H9 (cell line): Measurements from ENCODE around the gene HSFX4. TPM values are rescaled to one million over a fixed set of nuclear protein-coding genes. Genes with fewer than 3 reads are reported as not detected.
"Not testable (repeated sequence)": the region's sequence is repeated elsewhere in the genome, so short reads cannot be mapped to it uniquely, and the experiment has no call there.

Experiments
- DNase-seq: peaks from one replicate; pipeline ENCODE4 v3.0.0-alpha.2; 2017
- H2AFZ ChIP-seq: one replicate; pipeline ENCODE4 v1.6.1; 2013; ENCODE audit warnings: mild to moderate bottlenecking, low read length, control low read depth, moderate library complexity
- H2AK5ac ChIP-seq: 2 replicates; pipeline ENCODE4 v1.6.1; 2013; ENCODE audit warnings: low read length, control low read depth, mixed read lengths; ENCODE audit not compliant: insufficient read length
- H2BK120ac ChIP-seq: one replicate; pipeline ENCODE4 v1.6.1; 2013; ENCODE audit warnings: low read depth, mild to moderate bottlenecking, low read length, control low read depth, inconsistent platforms; ENCODE audit not compliant: poor library complexity, severe bottlenecking
- H2BK12ac ChIP-seq: 2 replicates; pipeline ENCODE4 v1.6.1; 2013; ENCODE audit warnings: low read length, control low read depth, mixed read lengths, low read depth; ENCODE audit not compliant: insufficient read length
- H2BK15ac ChIP-seq: 2 replicates; pipeline ENCODE4 v1.6.1; 2013; ENCODE audit warnings: low read depth, low read length, control low read depth
- H2BK20ac ChIP-seq: one replicate; pipeline ENCODE4 v1.6.1; 2013; ENCODE audit warnings: low read depth, mild to moderate bottlenecking, low read length, control low read depth, inconsistent platforms; ENCODE audit not compliant: poor library complexity, severe bottlenecking
- H2BK5ac ChIP-seq: 2 replicates; pipeline ENCODE4 v1.6.1; 2013; ENCODE audit warnings: low read length, control low read depth, mixed read lengths; ENCODE audit not compliant: insufficient read length
- H3K14ac ChIP-seq: 2 replicates; pipeline ENCODE4 v1.6.1; 2013; ENCODE audit warnings: low read length, control low read depth; ENCODE audit not compliant: insufficient read depth
- H3K18ac ChIP-seq: 2 replicates; pipeline ENCODE4 v1.6.1; 2013; ENCODE audit warnings: low read depth, mild to moderate bottlenecking, mixed read lengths, low read length, control low read depth; ENCODE audit not compliant: insufficient read length
- H3K23ac ChIP-seq: 2 replicates; pipeline ENCODE4 v1.6.1; 2013; ENCODE audit warnings: low read length, control low read depth, mixed read lengths, low read depth; ENCODE audit not compliant: insufficient read length
- H3K23me2 ChIP-seq: 2 replicates; pipeline ENCODE4 v1.6.1; 2013; ENCODE audit warnings: low read depth, mild to moderate bottlenecking, mixed read lengths, low read length, control low read depth; ENCODE audit not compliant: insufficient read length, poor library complexity, severe bottlenecking
- H3K27ac ChIP-seq: 2 replicates; pipeline ENCODE4 v1.5.1; 2013; ENCODE audit warnings: low read length, control low read depth, mixed read lengths, low read depth; ENCODE audit not compliant: insufficient read length
- H3K27me3 ChIP-seq: 2 replicates; pipeline ENCODE4 v1.6.1; 2013; ENCODE audit warnings: low read length, control low read depth, inconsistent platforms; ENCODE audit not compliant: insufficient read depth
- H3K4ac ChIP-seq: 2 replicates; pipeline ENCODE4 v1.6.1; 2013; ENCODE audit warnings: low read depth, mild to moderate bottlenecking, control low read depth, inconsistent platforms, low read length, moderate library complexity
- H3K4me1 ChIP-seq: 2 replicates; pipeline ENCODE4 v1.6.1; 2013; ENCODE audit warnings: low read length, control low read depth, inconsistent platforms; ENCODE audit not compliant: insufficient read depth
- H3K4me2 ChIP-seq: 2 replicates; pipeline ENCODE4 v1.6.1; 2013; ENCODE audit warnings: low read length, control low read depth, mixed read lengths; ENCODE audit not compliant: insufficient read length, insufficient read depth
- H3K56ac ChIP-seq: 2 replicates; pipeline ENCODE4 v1.6.1; 2013; ENCODE audit warnings: low read depth, mild to moderate bottlenecking, mixed read lengths, low read length, control low read depth; ENCODE audit not compliant: insufficient read length
- H3K79me1 ChIP-seq: 2 replicates; pipeline ENCODE4 v1.6.1; 2013; ENCODE audit warnings: low read depth, mild to moderate bottlenecking, moderate library complexity, low read length, control low read depth, inconsistent platforms; ENCODE audit not compliant: insufficient read depth, poor library complexity, severe bottlenecking
- H3K79me2 ChIP-seq: 2 replicates; pipeline ENCODE4 v1.6.1; 2013; ENCODE audit warnings: low read length, control low read depth, inconsistent platforms; ENCODE audit not compliant: insufficient read depth
- H3K9ac ChIP-seq: 2 replicates; pipeline ENCODE4 v1.6.1; 2013; ENCODE audit warnings: low read length, control low read depth, mixed read lengths; ENCODE audit not compliant: insufficient read length; ENCODE audit errors: extremely low read depth
- H3K9me3 ChIP-seq: one replicate; pipeline ENCODE4 v1.6.1; 2013; ENCODE audit warnings: low read depth, low read length, inconsistent platforms; ENCODE audit not compliant: control insufficient read depth
- H3T11ph ChIP-seq: one replicate; pipeline ENCODE4 v1.6.1; 2013; ENCODE audit warnings: mild to moderate bottlenecking, low read length, control low read depth, inconsistent platforms
- H4K20me1 ChIP-seq: one replicate; pipeline ENCODE4 v1.6.1; 2013; ENCODE audit not compliant: control insufficient read depth, insufficient read length, insufficient read depth
- H4K5ac ChIP-seq: 2 replicates; pipeline ENCODE4 v1.6.1; 2013; ENCODE audit warnings: low read depth, mild to moderate bottlenecking, mixed read lengths, low read length, control low read depth; ENCODE audit not compliant: insufficient read length
- H4K8ac ChIP-seq: replicated peaks from 2 replicates; pipeline ENCODE4 v1.6.1; 2013; ENCODE audit warnings: low read length, control low read depth, mixed read lengths, low read depth; ENCODE audit not compliant: insufficient read length
- H4K91ac ChIP-seq: 2 replicates; pipeline ENCODE4 v1.6.1; 2013; ENCODE audit warnings: low read depth, mild to moderate bottlenecking, moderate library complexity, mixed read lengths, low read length, control low read depth; ENCODE audit not compliant: insufficient read length
- H3K27ac Mint-ChIP-seq, 3 experiments: 2 replicates in 2 of 3; 3 replicates in 1 of 3; pipeline ENCODE4 v1.8.0; 2020 to 2021; ENCODE audit warnings: mixed read lengths in 3 of 3, mild to moderate bottlenecking in 1 of 3, moderate library complexity in 1 of 3
- H3K27me3 Mint-ChIP-seq: 2 replicates; pipeline ENCODE4 v1.8.0; 2021; ENCODE audit warnings: low read depth, mild to moderate bottlenecking, moderate library complexity, mixed read lengths
- H3K36me3 Mint-ChIP-seq, 3 experiments: 2 replicates in 2 of 3; 3 replicates in 1 of 3; pipeline ENCODE4 v1.8.0; 2020 to 2021; ENCODE audit warnings: low read depth in 3 of 3, mixed read lengths in 3 of 3; ENCODE audit not compliant: insufficient read depth in 1 of 3
- H3K4me1 Mint-ChIP-seq, 2 experiments: 2 replicates each; pipeline ENCODE4 v1.8.0; 2020; ENCODE audit warnings: mixed read lengths in 2 of 2
- H3K4me3 Mint-ChIP-seq, 2 experiments: 2 replicates in 1 of 2; 3 replicates in 1 of 2; pipeline ENCODE4 v1.8.0; 2020 to 2021; ENCODE audit warnings: mild to moderate bottlenecking in 2 of 2, mixed read lengths in 2 of 2, moderate library complexity in 1 of 2
- H3K9me3 Mint-ChIP-seq, 2 experiments: 2 replicates in 1 of 2; 3 replicates in 1 of 2; pipeline ENCODE4 v1.8.0; 2020; ENCODE audit warnings: mild to moderate bottlenecking in 2 of 2, mixed read lengths in 2 of 2, moderate library complexity in 1 of 2
- CTCF ChIP-seq: fragments of 200-600 bp; sonication (generic); conservative IDR thresholded peaks from 3 replicates; pipeline ENCODE4 v1.8.0; 2021; ENCODE audit warnings: antibody characterized with exemption, mild to moderate bottlenecking
- WGBS: extraction: QIAGEN DNeasy Blood & Tissue Kit; methylation state at CpG from one replicate; pipeline ENCODE4 v1.1.7; 2013; ENCODE audit warnings: missing lambda C conversion rate, low lambda C conversion rate, mixed read lengths; ENCODE audit not compliant: insufficient read length; ENCODE audit errors: extremely low coverage; 5-methylcytosine and 5-hydroxymethylcytosine counted together
- total RNA-seq: library from RNA; stranded (reverse); gene quantifications from 2 replicates; pipeline ENCODE4 v1.2.1, GENCODE V29; 2021

HSFX4 gene
- total RNA-seq, 1 experiment from 2014 or later = not detected

- no peaks in the 10 kb centered on the region for H3K79me2 ChIP-seq
- no peak within 1 kb of the TSS for H4K91ac ChIP-seq
- H2BK20ac ChIP-seq = no peak within 1 kb of the TSS
- H3K4me2 ChIP-seq = no peak within 1 kb of the TSS
- no peaks in the 10 kb centered on the region for H3K23me2 ChIP-seq
- no peaks in the 10 kb centered on the region for H3K27me3 ChIP-seq
- H3K23ac ChIP-seq = no peak within 1 kb of the TSS
- H2BK12ac ChIP-seq = no peak within 1 kb of the TSS
- DNase-seq = peak; percentile 63
- no peaks in the 10 kb centered on the region for H4K20me1 ChIP-seq
- no peak within 1 kb of the TSS for H3K14ac ChIP-seq
- H3K56ac ChIP-seq = no peak within 1 kb of the TSS
- WGBS = no CpG with 5 or more reads among the region's 33 CpGs
- TF ChIP-seq CTCF = peak; percentile 70
- Mint-ChIP-seq H3K4me1 (no peaks in the 10 kb centered on the region), H3K9me3 (peaks cover 69 to 75% of the 10 kb centered on the region in 2 experiments), H3K27me3 (no peaks in the 10 kb centered on the region; the same call in 1 of the 2 replicates), H3K4me3 (no peak within 1 kb of the TSS), H3K36me3 (peaks cover 0 to 3% (median 0%) of the 10 kb centered on the region in 3 experiments; a peak in 3 of 7 replicates), H3K27ac (no peak within 1 kb of the TSS)
- H3K9me3 ChIP-seq = peaks cover 23% of the 10 kb centered on the region
- H3K4me1 ChIP-seq = no peaks in the 10 kb centered on the region
- no peak within 1 kb of the TSS for H2BK5ac ChIP-seq
- H2AK5ac ChIP-seq = no peak within 1 kb of the TSS
- no peaks in the 10 kb centered on the region for H3K79me1 ChIP-seq
- no peak within 1 kb of the TSS for H3K27ac ChIP-seq
- H3K18ac ChIP-seq = no peak within 1 kb of the TSS
- no peak within 1 kb of the TSS for H3K9ac ChIP-seq
- H2BK15ac ChIP-seq = no peak within 1 kb of the TSS
- H4K8ac ChIP-seq = no peak within 1 kb of the TSS
- H2AFZ ChIP-seq = no peak within 1 kb of the TSS
- H3T11ph ChIP-seq = no peak within 1 kb of the TSS
- H4K5ac ChIP-seq = no peak within 1 kb of the TSS
- H3K4ac ChIP-seq = no peak within 1 kb of the TSS
- H2BK120ac ChIP-seq = no peak within 1 kb of the TSS
These were observed 48.2 kb upstream of the HSFX4 start, which contains the start of gene MAGEA8 for GRCh38 chrX:149881081-149881711. Gene MAGEA8, plus strand, starts transcription at chrX:149881183. Its CDS starts 3,090 bp downstream, at chrX:149884273.

DNA sequence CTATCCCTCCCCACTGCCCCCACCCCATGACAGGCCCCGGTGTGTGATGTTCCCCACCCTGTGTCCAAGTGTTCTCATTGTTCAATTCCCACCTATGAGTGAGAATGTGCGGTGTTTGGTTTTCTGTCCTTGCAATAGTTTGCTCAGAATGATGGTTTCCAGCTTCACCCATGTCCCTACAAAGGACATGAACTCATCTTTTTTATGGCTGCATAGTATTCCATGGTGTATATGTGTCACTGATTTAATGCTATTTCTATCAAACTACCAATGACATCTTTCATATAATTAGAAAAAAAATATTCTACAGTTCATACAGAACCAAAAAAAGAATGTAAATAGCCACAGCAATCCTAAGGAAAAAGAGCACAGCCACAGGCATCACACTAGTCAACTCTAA, 38.5 kb upstream of the HSFX4 start:
- WGBS = no CpG with 5 or more reads among the region's 2 CpGs
- H4K91ac ChIP-seq = not testable (repeated sequence)

More for the DNA sequence above, 38.5 kb upstream of the HSFX4 start:
- peaks cover 62 to 63% of the 10 kb centered on the region in 2 experiments for H3K9me3 Mint-ChIP-seq
- not testable (repeated sequence) for H2BK120ac ChIP-seq, H3K4ac ChIP-seq, H3K56ac ChIP-seq, H2AFZ ChIP-seq, H3K27ac Mint-ChIP-seq, H3K27ac ChIP-seq, H4K5ac ChIP-seq, H3K79me2 ChIP-seq, H2BK12ac ChIP-seq, H3K79me1 ChIP-seq, H3K23ac ChIP-seq, H2AK5ac ChIP-seq, H3K18ac ChIP-seq, H2BK15ac ChIP-seq, H4K20me1 ChIP-seq, H3K36me3 Mint-ChIP-seq, H3K4me1 ChIP-seq, H3K27me3 ChIP-seq, H3K14ac ChIP-seq, H3K4me1 Mint-ChIP-seq, H3K4me3 Mint-ChIP-seq, DNase-seq, H3K23me2 ChIP-seq, H3K4me2 ChIP-seq, H3K9ac ChIP-seq, H4K8ac ChIP-seq, H2BK20ac ChIP-seq, H3K27me3 Mint-ChIP-seq, H2BK5ac ChIP-seq, H3T11ph ChIP-seq
- peaks cover 16% of the 10 kb centered on the region for H3K9me3 ChIP-seq
